HG03039 (cell line): ENCODE results near the gene TTC9B.

ENCODE experiments used
- ATAC-seq: cut with Tn5 transposase; IDR thresholded peaks from one replicate; pipeline ENCODE4 v1.9.1; 2021; ENCODE audit warnings: mild to moderate bottlenecking, moderate library complexity; ENCODE audit not compliant: unreplicated experiment

The TTC9B gene

DNA sequence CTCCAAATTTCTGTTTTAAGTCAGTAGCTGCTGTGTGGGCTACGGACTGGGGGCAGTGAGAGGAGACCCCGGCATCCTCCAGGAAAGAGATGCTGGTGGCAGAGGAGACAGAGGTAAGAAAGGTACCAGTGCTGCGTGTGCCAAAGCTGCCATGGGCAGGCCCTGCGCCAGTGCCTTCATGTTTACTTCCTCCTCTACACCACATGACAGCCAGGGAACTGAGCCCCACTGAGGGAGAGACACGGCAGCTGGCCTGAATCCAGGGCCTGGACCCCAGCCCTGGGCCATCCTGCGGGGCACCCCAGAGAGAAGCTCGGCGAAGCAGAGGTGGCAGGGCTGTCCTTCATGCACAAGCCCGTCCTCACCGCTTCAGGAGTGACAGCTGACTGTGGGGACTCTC lies 31.0 kb upstream of the TTC9B start:
- no peak for ATAC-seq

DNA sequence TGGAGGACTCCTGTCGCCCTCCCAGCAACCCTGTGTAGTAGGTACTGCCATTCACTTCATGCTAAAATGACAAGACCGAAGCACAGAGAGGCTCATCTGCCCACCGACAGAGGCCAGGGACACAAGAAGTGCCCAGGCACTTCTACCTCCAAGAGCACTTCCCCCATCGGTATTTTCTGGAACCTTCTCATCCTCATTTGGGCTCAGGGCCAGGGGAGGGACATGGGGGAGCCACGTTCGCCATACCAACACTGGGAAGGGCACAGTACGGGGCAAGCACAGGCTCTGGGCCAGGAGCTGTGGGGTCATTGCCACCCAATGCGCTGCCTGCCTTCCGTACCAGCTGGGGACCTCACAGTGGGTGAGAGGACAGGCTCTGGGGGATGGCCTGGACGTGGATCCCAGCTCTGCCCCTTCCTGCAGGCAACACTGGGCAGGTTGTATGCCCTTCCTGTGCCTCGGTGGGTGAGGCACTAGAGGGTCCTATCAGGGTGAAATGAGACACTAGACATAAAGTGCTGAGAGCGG lies 29.6 kb upstream of the TTC9B start:
- no peak for ATAC-seq

DNA sequence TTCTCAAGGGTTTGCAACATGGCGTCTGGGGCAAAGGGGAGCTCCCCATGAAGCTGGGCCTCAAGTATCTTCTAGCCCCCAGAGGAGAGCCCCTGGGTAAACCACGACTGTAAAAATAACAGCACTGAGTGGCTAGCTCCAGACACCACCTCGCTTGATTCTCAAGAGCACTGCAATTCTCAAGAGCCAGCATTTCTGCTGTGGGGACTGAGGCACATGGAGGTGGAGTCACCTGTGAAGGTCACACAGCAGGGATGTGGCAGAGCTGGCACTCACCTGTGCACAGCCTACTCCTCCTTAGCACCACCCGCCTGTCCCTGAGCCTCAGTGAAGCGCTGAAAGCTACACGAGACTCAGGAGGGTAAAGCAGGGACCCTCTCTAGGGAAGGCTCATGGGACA lies 29.0 kb upstream of the TTC9B start:
- ATAC-seq, result no peak

DNA sequence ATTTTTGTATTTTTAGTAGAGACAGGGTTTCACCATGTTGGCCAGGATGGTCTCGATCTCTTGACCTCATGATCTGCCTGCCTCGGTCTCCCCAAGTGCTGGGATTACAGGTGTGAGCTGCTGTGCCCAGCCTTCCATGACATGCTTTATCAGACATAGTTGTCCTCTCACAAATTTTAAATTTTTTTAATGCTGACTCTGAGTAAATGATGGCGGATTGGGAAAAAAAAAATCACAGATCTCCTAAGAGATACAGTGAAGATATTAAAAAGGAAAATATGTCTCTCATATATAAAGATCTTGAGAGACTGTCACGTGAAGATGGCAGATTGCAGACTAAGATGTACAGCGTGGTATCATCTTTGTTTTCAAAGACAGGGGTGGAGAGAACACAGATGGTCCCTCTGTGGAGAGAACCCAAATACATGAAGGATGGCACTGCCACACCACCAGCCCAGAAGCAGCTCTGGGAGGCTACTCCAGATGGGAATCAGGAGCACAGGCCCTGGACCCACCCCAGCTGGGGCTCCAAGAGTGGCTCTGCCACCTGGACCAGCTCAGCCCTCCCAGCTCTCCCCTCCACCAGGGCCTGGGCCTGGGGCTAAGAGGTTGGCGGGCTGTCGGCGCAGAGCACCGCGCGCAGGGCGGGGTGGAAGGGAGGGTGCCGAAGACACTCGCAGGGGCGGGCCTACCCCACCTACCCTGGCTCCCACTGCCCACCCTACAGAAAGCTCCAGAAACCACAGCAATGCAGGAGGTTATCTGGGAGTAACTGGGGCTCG lies 28.3 kb upstream of the TTC9B start:
- ATAC-seq, result no peak

DNA sequence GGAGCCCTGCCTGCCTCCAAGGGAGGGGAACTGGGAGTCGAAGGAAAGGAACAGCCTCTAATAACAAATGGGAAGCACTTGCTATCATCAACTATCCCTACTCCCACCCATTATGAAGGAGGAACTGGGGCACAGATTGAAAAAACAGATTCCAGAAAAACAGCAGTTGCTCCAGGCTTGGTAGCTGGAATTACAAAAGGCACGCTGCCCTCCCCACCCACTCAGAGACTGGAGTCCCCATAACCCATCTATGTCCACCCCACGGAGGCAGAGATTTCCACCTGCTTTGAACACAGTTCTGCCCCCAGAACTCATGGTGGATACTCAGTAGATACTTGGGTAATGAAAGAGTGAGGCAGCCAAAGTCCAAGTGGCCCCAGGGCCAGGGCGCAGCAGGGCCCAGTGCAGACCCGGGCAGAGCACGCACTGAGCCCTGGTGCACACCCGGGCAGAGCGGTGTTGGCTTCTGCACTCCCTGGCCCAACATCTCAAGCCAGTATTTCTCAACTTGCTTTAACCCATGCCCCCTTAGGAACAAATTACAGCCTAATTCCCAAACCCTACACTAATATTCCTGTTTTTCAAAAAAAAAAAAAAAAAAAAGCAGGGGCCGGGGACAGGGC lies 27.4 kb upstream of the TTC9B start:
- ATAC-seq, result no peak

DNA sequence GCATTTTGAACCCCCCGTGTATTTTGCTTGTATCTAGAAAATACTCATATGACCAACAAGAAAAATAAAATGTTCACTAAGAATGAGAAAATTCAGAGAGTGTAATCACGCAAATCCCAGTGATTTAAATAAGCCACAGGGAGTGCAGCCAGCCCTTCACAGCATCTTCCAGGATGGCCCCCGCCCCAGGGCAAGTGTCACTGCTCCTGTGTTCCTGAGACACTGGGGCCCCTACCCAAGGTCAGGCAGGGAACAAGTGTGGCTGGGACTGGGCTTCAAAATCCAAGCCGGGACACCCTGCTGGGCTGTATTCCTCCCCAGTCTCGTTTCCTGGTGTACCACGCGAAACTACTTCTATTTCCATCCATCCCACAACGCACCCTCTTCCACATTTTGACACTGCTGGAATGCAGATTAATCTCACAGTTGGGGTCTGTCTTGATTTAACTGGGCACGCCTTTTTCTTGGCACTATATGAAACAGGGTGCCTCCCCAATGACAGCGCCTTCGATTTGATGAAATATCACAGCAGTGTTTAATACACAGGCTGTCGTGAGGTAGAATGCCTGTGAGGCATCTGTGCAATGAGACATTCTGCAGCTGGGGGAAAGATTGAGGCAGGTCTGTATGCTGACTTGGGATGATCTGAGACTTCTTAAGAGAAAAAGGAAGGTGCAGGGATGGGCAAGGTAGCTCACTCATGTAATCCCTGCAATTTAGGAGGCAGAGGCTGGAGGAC lies 26.6 kb upstream of the TTC9B start:
- ATAC-seq, result no peak

DNA sequence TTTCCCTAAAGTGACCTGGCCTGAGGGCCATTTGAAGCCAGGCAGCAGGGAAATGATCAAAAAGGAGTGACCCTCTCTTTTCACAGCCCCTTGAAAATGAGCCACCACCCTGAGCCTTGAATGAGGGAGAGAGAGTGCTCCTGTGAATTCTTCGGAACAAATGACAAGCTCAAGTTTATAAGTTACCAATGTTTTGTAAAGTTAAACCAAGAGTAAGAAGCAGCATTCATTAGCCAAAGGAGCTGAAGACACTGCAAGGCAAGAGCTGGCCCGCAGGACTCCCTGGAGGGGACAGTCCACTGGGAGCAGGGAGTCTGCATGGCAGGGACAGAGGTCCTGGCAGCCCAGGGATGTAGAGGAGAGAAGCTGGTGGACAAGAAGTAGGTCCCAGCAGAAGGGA lies 25.0 kb upstream of the TTC9B start:
- no peak for ATAC-seq

DNA sequence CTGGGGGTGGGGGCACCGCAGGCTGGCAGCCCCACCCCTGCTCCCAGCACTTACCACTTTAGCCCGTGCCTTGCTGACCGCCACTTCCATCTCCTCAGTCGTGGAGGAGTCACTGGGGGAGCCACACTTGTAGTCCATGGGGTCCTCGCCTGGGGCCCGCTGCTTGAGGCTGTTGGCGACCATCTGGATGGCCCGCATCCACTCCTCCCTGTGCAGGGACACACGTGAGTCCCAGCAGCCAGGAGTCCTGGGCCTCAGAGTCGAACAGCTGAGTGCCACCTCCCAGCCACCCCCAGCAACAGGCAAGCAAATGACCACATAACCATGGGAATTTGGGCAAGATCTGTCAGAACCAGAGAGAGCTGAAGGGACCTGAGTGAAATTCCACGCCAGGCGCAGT lies 24.3 kb upstream of the TTC9B start:
- no peak for ATAC-seq

DNA sequence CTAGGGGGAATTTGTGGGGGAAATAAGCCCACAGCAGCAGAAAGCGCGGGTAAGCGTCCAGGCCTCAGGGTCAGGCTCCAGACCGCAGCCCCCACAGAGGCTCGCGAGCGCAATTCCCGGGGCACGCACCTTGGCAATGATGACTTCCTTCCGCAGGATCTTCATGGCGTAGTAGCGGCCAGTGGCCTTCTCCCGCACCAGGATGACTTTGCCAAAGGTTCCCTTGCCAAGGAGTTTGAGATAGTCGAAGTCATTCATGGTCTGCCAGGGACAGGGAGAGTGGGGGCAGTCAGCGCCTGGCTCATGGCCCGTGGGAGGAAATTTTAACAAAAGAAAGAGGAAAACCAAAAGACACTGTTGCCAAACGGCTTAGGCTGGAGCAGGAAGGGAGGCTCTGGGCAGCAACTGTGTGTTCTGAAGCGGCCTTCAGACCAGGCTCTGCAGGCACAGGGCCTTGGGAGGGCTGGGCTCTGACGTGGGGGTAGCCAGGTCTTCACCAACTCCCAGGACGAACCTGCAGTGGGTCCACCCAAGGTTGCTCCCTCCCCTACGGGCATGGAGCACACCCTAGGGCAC lies 23.7 kb upstream of the TTC9B start:
- ATAC-seq, result no peak

DNA sequence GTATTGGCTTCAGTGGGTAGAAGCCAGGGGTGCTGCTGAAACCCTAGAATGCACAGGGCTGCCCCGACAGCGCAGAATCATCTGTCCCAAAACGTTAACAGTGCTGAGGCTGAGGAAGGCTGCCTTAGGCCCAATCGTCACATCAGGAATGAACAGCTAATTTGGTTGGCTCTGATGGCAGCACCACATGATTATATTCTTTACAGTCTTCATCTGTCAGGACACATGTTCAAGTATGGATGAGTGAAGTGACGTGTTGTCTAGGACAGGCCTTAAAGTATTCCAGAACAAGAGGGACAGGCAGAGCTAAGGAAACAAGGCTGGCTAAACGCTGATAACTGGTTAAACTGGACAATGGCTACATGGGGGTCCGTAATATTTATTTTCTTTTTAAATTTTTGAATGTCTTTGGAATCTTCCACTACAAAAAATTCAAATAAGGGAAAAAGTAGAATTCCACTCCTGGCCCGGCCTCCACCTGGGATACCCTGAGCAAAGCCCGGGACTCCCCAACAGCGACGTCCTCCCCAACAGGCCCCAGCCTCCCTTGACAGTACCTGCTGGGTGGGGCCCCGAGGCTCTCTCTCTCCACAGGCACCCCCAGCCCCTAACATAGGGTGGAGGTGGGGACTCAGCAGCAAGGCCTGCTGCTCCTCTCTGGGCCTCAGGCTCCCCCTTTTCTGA lies 23.1 kb upstream of the TTC9B start:
- no peak for ATAC-seq

DNA sequence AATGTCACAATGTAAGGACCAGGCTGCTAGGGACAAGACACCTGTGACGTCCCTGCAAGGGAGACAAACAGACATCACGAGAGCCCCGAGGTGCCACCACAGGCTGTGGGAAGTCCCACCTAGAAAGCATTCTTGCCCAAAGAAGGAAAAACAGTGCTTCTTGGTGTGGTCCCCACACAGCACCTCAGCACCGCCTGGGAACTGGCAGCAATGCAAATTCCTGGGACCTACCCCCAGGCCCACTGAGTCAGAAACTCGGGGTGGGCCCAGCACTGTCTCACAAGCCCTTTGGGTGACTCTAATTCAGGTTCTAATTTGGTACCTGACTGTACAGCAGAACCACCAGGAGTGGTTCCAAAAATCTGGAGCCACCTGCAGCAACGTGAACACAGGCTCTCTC lies 22.1 kb upstream of the TTC9B start:
- ATAC-seq, result no peak

DNA sequence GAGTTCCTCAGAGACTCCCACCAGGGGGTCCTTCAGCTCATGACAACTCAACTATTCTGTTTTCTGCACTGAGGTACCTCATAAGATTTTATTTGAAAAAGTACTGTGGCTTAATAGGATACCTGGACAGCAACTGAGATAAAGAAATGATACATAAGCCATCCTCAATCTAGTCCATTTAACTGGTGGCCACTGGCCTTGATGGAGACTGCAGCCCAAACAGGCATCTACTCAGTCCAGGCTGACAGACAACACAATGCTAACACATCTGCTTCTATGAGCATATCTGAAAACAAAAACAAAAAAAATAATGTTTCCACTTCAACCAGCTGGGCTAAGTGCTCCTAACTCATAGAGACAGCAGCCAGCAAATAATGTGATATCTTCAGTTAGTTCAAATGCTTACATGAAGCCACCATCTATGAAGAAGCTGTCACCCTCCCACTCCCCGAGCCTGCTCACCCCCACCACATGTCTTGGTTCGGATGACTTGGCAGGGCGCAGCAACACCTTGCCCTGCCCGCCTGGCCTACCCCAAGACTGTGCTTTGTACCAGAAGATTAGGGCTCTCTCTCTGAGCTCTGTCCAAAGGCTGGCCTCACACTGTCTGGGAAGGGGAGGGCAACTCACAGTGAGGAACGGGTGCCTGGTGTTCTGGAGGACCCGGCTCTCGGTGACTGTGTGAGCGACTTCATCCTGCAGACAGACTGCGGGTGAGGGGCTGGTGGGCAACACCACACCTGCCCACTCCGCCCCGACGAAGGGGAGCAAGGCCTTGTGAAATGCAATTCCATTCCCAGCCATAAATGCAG lies 21.4 kb upstream of the TTC9B start:
- no peak for ATAC-seq

DNA sequence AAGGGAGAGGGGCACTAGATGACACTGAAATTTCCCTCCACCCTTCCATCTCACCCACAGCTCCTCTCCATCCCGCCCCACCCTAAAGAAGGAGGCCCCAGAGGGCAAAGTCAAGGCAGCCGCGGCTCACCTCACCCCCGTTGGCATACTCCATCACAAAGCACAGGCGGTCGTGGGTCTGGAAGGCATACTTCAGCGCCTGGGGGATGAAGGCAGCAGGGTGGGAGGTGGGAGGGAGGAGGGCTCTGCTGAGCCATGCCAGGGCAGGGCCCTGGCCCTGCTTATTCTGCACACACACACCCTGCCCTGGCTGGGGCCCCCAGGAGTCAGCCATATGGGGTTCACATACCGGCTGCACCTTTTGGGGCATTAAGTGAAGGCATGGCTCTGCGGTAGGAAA lies 20.6 kb upstream of the TTC9B start:
- ATAC-seq, result no peak

DNA sequence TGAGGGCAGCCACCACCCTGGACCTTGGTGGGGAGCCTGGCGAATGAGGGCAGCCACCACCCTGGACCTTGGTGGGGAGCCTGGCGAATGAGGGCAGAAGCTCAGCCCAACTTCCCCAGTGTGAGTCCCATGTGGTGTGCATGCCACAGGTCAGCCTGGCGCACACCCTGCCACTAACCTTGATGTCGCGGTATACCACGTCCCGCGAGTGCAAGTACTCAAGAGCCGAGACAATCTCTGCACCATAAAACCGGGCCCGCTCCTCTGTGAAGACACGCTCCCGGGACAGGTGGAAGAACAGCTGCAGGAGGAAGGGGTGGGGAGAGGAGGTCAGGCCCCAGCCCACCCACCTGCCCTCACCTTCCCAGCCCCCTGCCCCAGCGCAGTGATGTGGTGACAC lies 19.6 kb upstream of the TTC9B start:
- ATAC-seq, result no peak

DNA sequence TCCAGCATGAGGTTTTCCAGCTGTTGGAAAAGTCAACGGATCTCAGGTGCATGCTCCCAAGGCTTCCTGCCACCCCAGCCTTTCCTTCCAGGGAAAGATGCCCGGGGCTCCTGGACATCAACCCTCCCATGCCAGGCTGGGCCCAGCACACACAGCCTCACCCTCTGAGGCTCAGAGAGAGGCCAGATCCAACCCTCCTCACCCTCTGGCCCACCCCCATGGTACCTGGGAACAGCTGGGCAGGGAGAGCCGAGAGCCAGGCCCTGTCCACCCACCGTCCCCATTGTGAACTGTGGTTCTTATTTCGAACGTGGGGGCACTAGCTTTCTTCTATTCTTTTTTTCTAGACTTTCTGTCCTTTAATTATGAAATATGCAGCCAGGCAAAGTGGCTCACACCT lies 18.2 kb upstream of the TTC9B start:
- ATAC-seq, result no peak

DNA sequence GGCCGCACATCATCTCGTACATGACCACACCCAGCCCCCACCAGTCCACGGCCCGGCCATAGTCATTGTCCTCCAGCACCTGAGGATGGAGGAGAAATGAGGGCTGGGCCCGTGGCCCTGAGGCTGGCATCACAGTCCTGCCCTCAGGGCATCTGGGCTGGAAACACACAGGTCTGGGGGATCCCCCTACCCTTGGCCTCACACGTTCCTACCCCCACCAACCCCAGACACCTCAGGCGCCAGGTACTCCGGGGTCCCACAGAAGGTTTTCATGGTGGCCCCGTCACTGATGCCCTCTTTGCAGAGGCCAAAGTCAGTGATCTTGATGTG lies 17.8 kb upstream of the TTC9B start:
- ATAC-seq, result no peak

DNA sequence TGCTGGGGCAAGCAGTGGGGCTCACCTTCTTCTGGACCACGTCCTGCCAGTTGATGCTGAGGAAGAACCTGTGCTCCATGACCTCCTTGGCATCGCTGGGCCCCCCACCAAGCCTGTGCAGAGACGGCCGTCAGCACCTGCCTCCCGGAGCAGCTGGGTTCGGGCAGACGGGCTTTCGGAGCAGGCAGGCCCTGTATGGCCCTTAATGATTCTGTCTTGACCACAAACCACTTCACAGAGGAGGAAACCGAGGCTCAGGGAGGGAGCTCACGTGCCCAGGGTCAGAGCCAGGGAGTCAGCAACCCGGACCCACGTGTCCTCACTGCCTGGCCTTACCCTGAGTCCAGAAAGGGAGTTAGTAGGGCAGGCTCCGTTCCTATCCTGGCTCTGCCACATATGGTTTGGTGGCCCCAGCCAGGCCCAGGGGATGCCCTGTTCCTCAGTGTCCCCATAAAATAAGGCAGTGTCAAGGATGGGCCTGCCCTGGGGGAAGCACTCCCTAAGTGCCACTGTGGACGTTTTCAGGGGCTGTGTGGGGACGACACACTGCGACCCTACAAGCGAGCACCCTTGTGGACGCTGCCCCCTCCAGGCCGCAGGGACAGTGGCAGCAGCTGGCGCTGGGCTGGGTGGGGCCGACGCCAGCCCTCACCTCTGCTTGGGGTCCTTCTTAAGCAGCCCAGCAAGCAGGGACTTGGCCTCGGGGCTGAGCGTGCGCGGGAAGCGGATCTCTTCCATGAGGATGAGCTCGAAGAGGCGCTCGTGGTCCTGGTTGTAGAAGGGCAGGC lies 17.2 kb upstream of the TTC9B start:
- ATAC-seq, result no peak

DNA sequence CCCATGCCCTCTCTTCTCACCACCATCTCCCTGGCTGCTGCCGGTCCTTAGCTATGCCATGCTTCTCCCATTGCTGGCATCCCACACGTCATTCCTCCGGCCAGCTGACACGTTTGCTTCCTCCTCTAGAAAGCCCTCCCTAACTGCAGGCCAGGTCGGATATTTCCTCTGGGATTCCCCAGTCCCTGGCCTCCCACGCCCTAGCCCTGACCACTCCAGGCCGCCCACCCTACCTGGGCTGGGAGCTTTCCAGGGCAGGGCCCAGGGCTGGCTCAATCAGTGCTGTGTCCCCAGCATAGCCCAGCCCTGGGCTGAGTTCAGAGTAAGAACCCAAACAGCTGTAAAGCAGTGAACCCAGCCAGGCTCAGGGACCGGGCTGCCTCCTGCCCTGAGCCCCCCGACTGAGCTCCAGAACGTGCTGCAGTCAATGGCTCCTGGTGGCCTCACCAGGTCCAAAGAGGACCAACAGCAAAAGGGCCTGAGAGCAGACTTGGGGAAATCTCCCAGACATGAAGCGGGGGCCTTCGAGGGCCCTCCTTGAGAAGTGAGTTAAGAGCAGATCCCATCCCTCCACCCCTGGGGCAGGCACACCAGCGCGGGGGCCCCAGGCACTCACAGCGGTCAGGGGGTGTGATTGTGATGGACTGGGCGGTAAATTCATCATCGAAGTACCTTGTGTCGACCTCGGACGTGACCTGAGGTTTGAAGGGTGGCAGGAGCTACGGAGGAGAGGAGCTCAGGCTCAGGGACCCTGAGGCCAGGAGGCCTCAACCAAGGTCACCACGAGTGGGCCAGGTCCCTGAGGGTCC lies 16.4 kb upstream of the TTC9B start:
- ATAC-seq, result no peak
